G401 (cell line): ENCODE results near the gene ZSCAN2. TPM values are rescaled to one million over a fixed set of nuclear protein-coding genes. Genes with fewer than 3 reads are reported as not detected.
"Not testable (repeated sequence)": the region's sequence is repeated elsewhere in the genome, so short reads cannot be mapped to it uniquely, and the experiment has no call there.

Experiments used
- DNase-seq: peaks from one replicate; pipeline ENCODE4 v3.0.0-alpha.2; 2015; ENCODE audit warnings: low spot score
- in situ Hi-C: cut with HindIII; loops from 2 replicates; pipeline ENCODE4 v1.10.0; 2016; ENCODE audit warnings: low sequenced_read_pairs, mixed read lengths
- total RNA-seq: library from RNA; depleted of rRNA; stranded (reverse); fragments of >200 nt; shearing (Covaris generic); gene quantifications from 2 replicates; pipeline ENCODE4 v1.2.3, GENCODE V29; 2014; rRNA removed

The ZSCAN2 gene
- total RNA-seq = 11.9 and 17.6 TPM in 2 replicates

- DNase-seq = peak; percentile 95
- in situ Hi-C loops = no loop called here
Observed at GRCh38 chr15:84600687-84601554, at the start of gene ZSCAN2. ZSCAN2 (plus strand) TSS chr15:84601009; CDS start chr15:84603928, 2,919 bp downstream.

GRCh38 chr15:84551624-84552023 is 49.2 kb upstream of the ZSCAN2 start:
- DNase-seq, in situ Hi-C loops: not testable (repeated sequence)

GRCh38 chr15:84552896-84553295 is 47.9 kb upstream of the ZSCAN2 start:
- DNase-seq = no peak
- in situ Hi-C loops = no loop called here

- in situ Hi-C loops, DNase-seq: not testable (repeated sequence)
Observed at GRCh38 chr15:84556690-84557089, 44.1 kb upstream of the ZSCAN2 start.

- in situ Hi-C loops, DNase-seq: not testable (repeated sequence)
Observed at GRCh38 chr15:84568021-84568420, 32.8 kb upstream of the ZSCAN2 start.

GRCh38 chr15:84570164-84570735 is 30.6 kb upstream of the ZSCAN2 start:
- DNase-seq = peak; percentile 23
- in situ Hi-C loops = no loop called here

GRCh38 chr15:84572231-84572630 is 28.6 kb upstream of the ZSCAN2 start:
- in situ Hi-C loops = no loop called here

GRCh38 chr15:84575493-84575892 is 25.3 kb upstream of the ZSCAN2 start:
- in situ Hi-C loops = no loop called here
- DNase-seq = no peak

More at GRCh38 chr15:84572231-84572630, 28.6 kb upstream of the ZSCAN2 start:
- DNase-seq = peak; percentile 8

GRCh38 chr15:84577891-84578290 is 22.9 kb upstream of the ZSCAN2 start:
- in situ Hi-C loops, DNase-seq: not testable (repeated sequence)

GRCh38 chr15:84579261-84579721 is 21.5 kb upstream of the ZSCAN2 start:
- DNase-seq, in situ Hi-C loops: not testable (repeated sequence)

GRCh38 chr15:84581676-84582428 is 19.0 kb upstream of the ZSCAN2 start:
- in situ Hi-C loops, DNase-seq: not testable (repeated sequence)

- no peak for DNase-seq
- in situ Hi-C loops = no loop called here
Observed at GRCh38 chr15:84582583-84583157, 18.1 kb upstream of the ZSCAN2 start.

GRCh38 chr15:84583921-84584320 is 16.9 kb upstream of the ZSCAN2 start:
- peak; percentile 92 for DNase-seq
- in situ Hi-C loops = not testable (repeated sequence)

- in situ Hi-C loops = no loop called here
- DNase-seq = no peak
Observed at GRCh38 chr15:84586696-84587095, 14.1 kb upstream of the ZSCAN2 start.

- peak; percentile 74 for DNase-seq
- in situ Hi-C loops = no loop called here
Observed at GRCh38 chr15:84588053-84588874, 12.5 kb upstream of the ZSCAN2 start.

GRCh38 chr15:84590406-84590805 is 10.4 kb upstream of the ZSCAN2 start:
- no peak for DNase-seq
- in situ Hi-C loops = no loop called here

- in situ Hi-C loops = no loop called here
Observed at GRCh38 chr15:84591815-84592214, 9.0 kb upstream of the ZSCAN2 start.

GRCh38 chr15:84594617-84595290 is 6.1 kb upstream of the ZSCAN2 start:
- in situ Hi-C loops = no loop called here

More at GRCh38 chr15:84591815-84592214, 9.0 kb upstream of the ZSCAN2 start:
- no peak for DNase-seq

More at GRCh38 chr15:84594617-84595290, 6.1 kb upstream of the ZSCAN2 start:
- no peak for DNase-seq
